Calu3 (cell line): ENCODE data around the gene ASNSD1. TPM values are rescaled to one million over a fixed set of nuclear protein-coding genes. Genes with fewer than 3 reads are reported as not detected.

ENCODE experiments used
- BruUV-seq: library from RNA; stranded (reverse); fragments of 400-500 nt; replicated peaks from 2 replicates; lab custom pipeline; 2021; lab: Mats Ljungman, UMichigan
- CTCF ChIA-PET: fragments of 300-600 bp; sonication (Branson Sonifier 250); formaldehyde crosslinking; loops from one replicate; lab custom pipeline; 2022; ENCODE audit warnings: antibody characterized with exemption; lab: Charles Lee
- DNase-seq: peaks from one replicate; pipeline ENCODE4 v3.0.0; 2022
- H3K27ac Mint-ChIP-seq: one replicate; pipeline ENCODE4 v1.8.0; 2022; ENCODE audit warnings: mixed read lengths; ENCODE audit not compliant: unreplicated experiment
- H3K27me3 Mint-ChIP-seq: one replicate; pipeline ENCODE4 v1.8.0; 2022; ENCODE audit warnings: mixed read lengths; ENCODE audit not compliant: unreplicated experiment
- H3K36me3 Mint-ChIP-seq: one replicate; pipeline ENCODE4 v1.8.0; 2022; ENCODE audit warnings: mild to moderate bottlenecking, moderate library complexity, mixed read lengths; ENCODE audit not compliant: insufficient read depth, unreplicated experiment
- H3K4me1 Mint-ChIP-seq: one replicate; pipeline ENCODE4 v1.8.0; 2022; ENCODE audit warnings: mild to moderate bottlenecking, low read depth, mixed read lengths; ENCODE audit not compliant: unreplicated experiment
- H3K4me3 Mint-ChIP-seq: one replicate; pipeline ENCODE4 v1.8.0; 2022; ENCODE audit warnings: mild to moderate bottlenecking, low read depth, moderate library complexity, mixed read lengths; ENCODE audit not compliant: unreplicated experiment
- H3K9me3 Mint-ChIP-seq: one replicate; pipeline ENCODE4 v1.8.0; 2022; ENCODE audit warnings: low read depth, mixed read lengths; ENCODE audit not compliant: unreplicated experiment
- CTCF ChIP-seq: fragments of 200-600 bp; IDR thresholded peaks from one replicate; pipeline ENCODE4 v1.8.0; 2022; ENCODE audit warnings: antibody characterized with exemption; ENCODE audit not compliant: unreplicated experiment
- intact Hi-C: fragments of 100-400 bp; cut with micrococcal nuclease; formaldehyde crosslinking; loops from one replicate; pipeline ENCODE4 v1.10.0; 2022; ENCODE audit not compliant: unreplicated experiment
- total RNA-seq: library from RNA; stranded (reverse); gene quantifications from 2 replicates; pipeline ENCODE4 v1.2.3, GENCODE V29; 2022

Gene ASNSD1
- total RNA-seq, 1 experiment from 2014 or later, result 30.7 TPM

GRCh38 chr2:189657867-189658266 is 3.4 kb upstream of the ASNSD1 start:
- no peaks in the 10 kb centered on the region for H3K9me3 Mint-ChIP-seq
- CTCF ChIA-PET, result interaction anchor here (0.5 kb wide), 1 partner anchor 19 kb away, joined by 3 read pairs; no protein-coding TSS in a partner anchor
- no peak overlapping the region for H3K27ac Mint-ChIP-seq
- BruUV-seq, result no TSS peak
- no peaks in the 10 kb centered on the region for H3K27me3 Mint-ChIP-seq
- H3K4me3 Mint-ChIP-seq, result no peak overlapping the region
- DNase-seq, result no peak
- no peaks in the 10 kb centered on the region for H3K36me3 Mint-ChIP-seq
- H3K4me1 Mint-ChIP-seq, result peaks cover 8% of the 10 kb centered on the region
- intact Hi-C loops, result loop anchor here (5.0 kb wide), 1 partner anchor 414 kb away; no protein-coding TSS in a partner anchor
- no peak for TF ChIP-seq CTCF

GRCh38 chr2:189658306-189659212 is 2.7 kb upstream of the ASNSD1 start:
- TF ChIP-seq CTCF, result no peak
- intact Hi-C loops, result loop anchor here (5.0 kb wide), 1 partner anchor 414 kb away; no protein-coding TSS in a partner anchor
- H3K4me1 Mint-ChIP-seq, result peaks cover 8% of the 10 kb centered on the region
- H3K9me3 Mint-ChIP-seq, result no peaks in the 10 kb centered on the region
- no peaks in the 10 kb centered on the region for H3K36me3 Mint-ChIP-seq
- no TSS peak for BruUV-seq
- no peak overlapping the region for H3K27ac Mint-ChIP-seq
- CTCF ChIA-PET, result interaction anchor here (0.6 kb wide), 1 partner anchor 90 kb away, joined by 4 read pairs; no protein-coding TSS in a partner anchor
- no peak for DNase-seq
- H3K27me3 Mint-ChIP-seq, result no peaks in the 10 kb centered on the region
- no peak overlapping the region for H3K4me3 Mint-ChIP-seq

- Mint-ChIP-seq H3K27ac (no peak overlapping the region), H3K36me3 (no peaks in the 10 kb centered on the region), H3K4me1 (peaks cover 8% of the 10 kb centered on the region), H3K27me3 (no peaks in the 10 kb centered on the region), H3K4me3 (no peak overlapping the region), H3K9me3 (no peaks in the 10 kb centered on the region)
- no peak for TF ChIP-seq CTCF
- intact Hi-C loops, result loop anchor here (5.0 kb wide), 3 partner anchors 103 to 413 kb away; partner anchors contain the start of gene OSGEPL1
- DNase-seq, result no peak
- CTCF ChIA-PET, result interaction anchor here (0.6 kb wide), 1 partner anchor 1058 kb away, joined by 3 read pairs; no protein-coding TSS in a partner anchor
- BruUV-seq, result no TSS peak
Measured at GRCh38 chr2:189659734-189660133, 1.5 kb upstream of the ASNSD1 start.

GRCh38 chr2:189660803-189661147 is 484 bp upstream of the ASNSD1 start:
- intact Hi-C loops, result loop anchor here (1.0 to 5.0 kb wide), 3 partner anchors 38 to 127 kb away; partner anchors contain the start of gene OSGEPL1
- Mint-ChIP-seq H3K36me3 (no peaks in the 10 kb centered on the region), H3K27me3 (no peaks in the 10 kb centered on the region), H3K4me3 (no peak overlapping the region), H3K27ac (no peak overlapping the region), H3K9me3 (no peaks in the 10 kb centered on the region), H3K4me1 (peaks cover 8% of the 10 kb centered on the region)
- TF ChIP-seq CTCF, result no peak
- no peak for DNase-seq
- BruUV-seq, result no TSS peak
- CTCF ChIA-PET, result interaction anchor here (0.5 to 1.7 kb wide), 8 partner anchors 24 to 220 kb away, joined by 3 to 5 read pairs (median 3); partner anchors contain the start of genes OSGEPL1 and WDR75
